Right kidney (tissue), 9 donors: Measurements from ENCODE around the gene WNT2B.
"Not testable (repeated sequence)": the region's sequence is repeated elsewhere in the genome, so short reads cannot be mapped to it uniquely, and the experiment has no call there.

ENCODE experiments used
- DNase-seq: peaks from one replicate; pipeline ENCODE4 v3.0.0-alpha.2; 2016
- long read RNA-seq, 8 donors: transcript quantifications; one replicate each; lab custom pipeline, GENCODE V29; 2026

Gene WNT2B
- long read RNA-seq, donor 1, partial matches to known transcripts: 0 of 1 reads
- long read RNA-seq, donor 1, other reads (novel, unspliced or antisense): 0 of 1 reads
- long read RNA-seq, donor 2, partial matches to known transcripts: 13 of 13 reads
- long read RNA-seq, donor 2, other reads (novel, unspliced or antisense): 0 of 13 reads
- long read RNA-seq, donor 3, partial matches to known transcripts: 0 of 1 reads
- long read RNA-seq, donor 3, other reads (novel, unspliced or antisense): 0 of 1 reads
- long read RNA-seq, donor 4: 0 reads
- long read RNA-seq, donor 5: 0 reads
- long read RNA-seq, donor 6, partial matches to known transcripts: 7 of 7 reads
- long read RNA-seq, donor 6, other reads (novel, unspliced or antisense): 0 of 7 reads
- long read RNA-seq, donor 7, partial matches to known transcripts: 12 of 12 reads
- long read RNA-seq, donor 7, other reads (novel, unspliced or antisense): 0 of 12 reads
- long read RNA-seq, donor 8, partial matches to known transcripts: 10 of 10 reads
- long read RNA-seq, donor 8, other reads (novel, unspliced or antisense): 0 of 10 reads

- peak; percentile 57 for DNase-seq
Measured at GRCh38 chr1:112508278-112509004, at the start of gene WNT2B. TSS of gene WNT2B (plus strand) at chr1:112508965. CDS start at chr1:112509263, 298 bp downstream.

GRCh38 chr1:112460615-112461014 is 48.1 kb upstream of the WNT2B start:
- no peak for DNase-seq

- DNase-seq: no peak
Measured at GRCh38 chr1:112461200-112461871, 47.4 kb upstream of the WNT2B start.

- no peak for DNase-seq
Measured at GRCh38 chr1:112462953-112463279, 45.8 kb upstream of the WNT2B start.

- DNase-seq: peak; percentile 16
Measured at GRCh38 chr1:112464501-112464900, 44.3 kb upstream of the WNT2B start.

- DNase-seq: no peak
Measured at GRCh38 chr1:112465122-112465521, 43.6 kb upstream of the WNT2B start.

GRCh38 chr1:112466078-112466660 is 42.6 kb upstream of the WNT2B start:
- DNase-seq: peak; percentile 86

- DNase-seq: not testable (repeated sequence)
Measured at GRCh38 chr1:112470324-112470723, 38.4 kb upstream of the WNT2B start.

- DNase-seq: no peak
Measured at GRCh38 chr1:112470966-112471365, 37.8 kb upstream of the WNT2B start.

- no peak for DNase-seq
Measured at GRCh38 chr1:112472142-112472541, 36.6 kb upstream of the WNT2B start.

GRCh38 chr1:112477550-112477949 is 31.2 kb upstream of the WNT2B start:
- no peak for DNase-seq

- DNase-seq: no peak
Measured at GRCh38 chr1:112478314-112478713, 30.5 kb upstream of the WNT2B start.

GRCh38 chr1:112486063-112486462 is 22.7 kb upstream of the WNT2B start:
- DNase-seq: not testable (repeated sequence)

GRCh38 chr1:112487686-112488085 is 21.1 kb upstream of the WNT2B start:
- DNase-seq: not testable (repeated sequence)

- DNase-seq: no peak
Measured at GRCh38 chr1:112488141-112488540, 20.6 kb upstream of the WNT2B start.

- no peak for DNase-seq
Measured at GRCh38 chr1:112492076-112492475, 16.7 kb upstream of the WNT2B start.

GRCh38 chr1:112493351-112493750 is 15.4 kb upstream of the WNT2B start:
- DNase-seq: no peak

- DNase-seq: no peak
Measured at GRCh38 chr1:112496290-112496689, 12.5 kb upstream of the WNT2B start.

GRCh38 chr1:112501810-112502641 is 6.7 kb upstream of the WNT2B start:
- DNase-seq: peak; percentile 76

GRCh38 chr1:112502826-112503225 is 5.9 kb upstream of the WNT2B start:
- no peak for DNase-seq

- DNase-seq: no peak
Measured at GRCh38 chr1:112504001-112504660, 4.6 kb upstream of the WNT2B start.
